Left lung (tissue), 10 donors: ENCODE results near the gene S100A6. TPM values are rescaled to one million over a fixed set of nuclear protein-coding genes. Genes with fewer than 3 reads are reported as not detected.

Experiments used
- ATAC-seq: fragments of 200-7000 bp; cut with Tn5 transposase; one replicate; pipeline ENCODE4 v1.9.1; 2020; ENCODE audit warnings: moderate library complexity
- DNase-seq, 4 donors: peaks; one replicate each; pipeline ENCODE4 v3.0.0-alpha.2; 2013 to 2020
- H3K27ac ChIP-seq, 2 donors: fragments of 200-600 bp; sonication (generic) in 1 of 2; one replicate each; pipeline versions ENCODE4 v1.5.0 to v1.8.0; 2020 to 2021
- H3K27me3 ChIP-seq, 2 donors: fragments of 200-600 bp; sonication (generic) in 1 of 2; one replicate each; pipeline versions ENCODE4 v1.5.0 to v1.8.0; 2020 to 2021
- H3K36me3 ChIP-seq, 2 donors: fragments of 200-600 bp; sonication (generic) in 1 of 2; one replicate each; pipeline versions ENCODE4 v1.5.0 to v1.8.0; 2020 to 2021
- H3K4me1 ChIP-seq, 2 donors: fragments of 200-600 bp; one replicate each; pipeline ENCODE4 v1.8.0; 2021
- H3K4me3 ChIP-seq, 2 donors: fragments of 200-600 bp; sonication (generic) in 1 of 2; one replicate each; pipeline versions ENCODE4 v1.5.0 to v1.8.0; 2020 to 2021; ENCODE audit warnings: mild to moderate bottlenecking in 1 of 2
- H3K9me3 ChIP-seq, 2 donors: fragments of 200-600 bp; sonication (generic) in 1 of 2; one replicate each; pipeline versions ENCODE4 v1.5.0 to v1.8.0; 2020 to 2021
- intact Hi-C, 2 donors: fragments of 100-400 bp; cut with DNase I; formaldehyde crosslinking; loops; one replicate each; pipeline versions ENCODE4 v1.11.2 to v1.14.2; 2022
- polyA plus RNA-seq, 6 donors: library from polyadenylated mRNA; unstranded; fragments of 120-200 nt; gene quantifications; one replicate each; pipeline ENCODE4 v1.2.1, GENCODE V29; 2013; ENCODE audit not compliant: insufficient read length in 6 of 6
- total RNA-seq, 2 donors: library from RNA; stranded (reverse); fragmentation: NEBNext Ultra II Directional; extraction: Animal tissue kit (Norgen Biotek cat#: 25700); gene quantifications; one replicate each; pipeline ENCODE4 v1.2.1, GENCODE V29; 2021
- TF ChIP-seq, protein P1 (sequence below), 2 donors: fragments of 200-600 bp; sonication (generic) in 1 of 2; IDR thresholded peaks; one replicate each; pipeline versions ENCODE4 v1.5.0 to v1.8.0; 2021; ENCODE audit warnings: antibody characterized with exemption in 2 of 2
- donor health status: DM: no; HTN: yes; CAD: no.
- donor health status: DM: no; HTN: no; CAD: no.

Gene S100A6
- total and polyA plus RNA-seq, 8 donors: 156 to 1,797 (median 210) TPM

GRCh38 chr1:153560241-153560640 is 24.4 kb upstream of the S100A6 start:
- intact Hi-C loops: loop anchor here in 1 of 2 donors (10.0 kb wide), 1 partner anchor 45 kb away; no protein-coding TSS in a partner anchor
- Histone ChIP-seq H3K27ac (no peak overlapping the region), H3K4me3 (no peak overlapping the region), H3K27me3 (no peaks in the 10 kb centered on the region), H3K36me3 (no peaks in the 10 kb centered on the region), H3K4me1 (peaks cover under 1 to 26% of the 10 kb centered on the region in 2 donors), H3K9me3 (no peaks in the 10 kb centered on the region)
- DNase-seq (no peak), ATAC-seq (no peak)
- TF ChIP-seq, protein P1, sequence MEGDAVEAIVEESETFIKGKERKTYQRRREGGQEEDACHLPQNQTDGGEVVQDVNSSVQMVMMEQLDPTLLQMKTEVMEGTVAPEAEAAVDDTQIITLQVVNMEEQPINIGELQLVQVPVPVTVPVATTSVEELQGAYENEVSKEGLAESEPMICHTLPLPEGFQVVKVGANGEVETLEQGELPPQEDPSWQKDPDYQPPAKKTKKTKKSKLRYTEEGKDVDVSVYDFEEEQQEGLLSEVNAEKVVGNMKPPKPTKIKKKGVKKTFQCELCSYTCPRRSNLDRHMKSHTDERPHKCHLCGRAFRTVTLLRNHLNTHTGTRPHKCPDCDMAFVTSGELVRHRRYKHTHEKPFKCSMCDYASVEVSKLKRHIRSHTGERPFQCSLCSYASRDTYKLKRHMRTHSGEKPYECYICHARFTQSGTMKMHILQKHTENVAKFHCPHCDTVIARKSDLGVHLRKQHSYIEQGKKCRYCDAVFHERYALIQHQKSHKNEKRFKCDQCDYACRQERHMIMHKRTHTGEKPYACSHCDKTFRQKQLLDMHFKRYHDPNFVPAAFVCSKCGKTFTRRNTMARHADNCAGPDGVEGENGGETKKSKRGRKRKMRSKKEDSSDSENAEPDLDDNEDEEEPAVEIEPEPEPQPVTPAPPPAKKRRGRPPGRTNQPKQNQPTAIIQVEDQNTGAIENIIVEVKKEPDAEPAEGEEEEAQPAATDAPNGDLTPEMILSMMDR (IDR thresholded peaks at IDR 0.05): no peak

GRCh38 chr1:153557877-153558276 is 22.1 kb upstream of the S100A6 start:
- Histone ChIP-seq H3K36me3 (no peaks in the 10 kb centered on the region), H3K27ac (no peak overlapping the region), H3K9me3 (no peaks in the 10 kb centered on the region), H3K4me3 (no peak overlapping the region), H3K4me1 (peaks cover 3 to 21% of the 10 kb centered on the region in 2 donors), H3K27me3 (no peaks in the 10 kb centered on the region)
- TF ChIP-seq, protein P1 (IDR thresholded peaks at IDR 0.05): no peak
- DNase-seq (no peak), ATAC-seq (no peak)
- intact Hi-C loops: no loop called here

DNA sequence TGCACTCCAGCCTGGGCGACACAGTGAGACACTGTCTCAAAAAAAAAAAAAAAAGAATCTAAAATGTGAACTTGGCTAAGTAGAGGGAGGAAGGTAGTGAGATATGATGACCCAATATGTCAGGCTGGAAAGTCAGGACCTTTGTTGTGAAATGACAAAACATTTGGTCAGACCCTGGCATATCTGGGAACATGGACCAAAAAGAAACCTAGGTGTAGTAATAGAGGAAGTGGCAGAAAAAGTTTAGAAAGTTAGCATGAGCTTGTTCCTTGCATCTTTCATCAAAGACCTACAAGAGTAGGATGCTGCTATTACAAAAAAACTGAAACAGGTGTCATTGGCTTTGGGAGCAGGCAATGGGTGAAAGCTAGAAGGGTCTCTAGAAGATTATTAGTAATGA is 20.6 kb upstream of the S100A6 start:
- no peaks in the 10 kb centered on the region for H3K27me3 ChIP-seq
- intact Hi-C loops: no loop called here
- DNase-seq: no peak

DNA sequence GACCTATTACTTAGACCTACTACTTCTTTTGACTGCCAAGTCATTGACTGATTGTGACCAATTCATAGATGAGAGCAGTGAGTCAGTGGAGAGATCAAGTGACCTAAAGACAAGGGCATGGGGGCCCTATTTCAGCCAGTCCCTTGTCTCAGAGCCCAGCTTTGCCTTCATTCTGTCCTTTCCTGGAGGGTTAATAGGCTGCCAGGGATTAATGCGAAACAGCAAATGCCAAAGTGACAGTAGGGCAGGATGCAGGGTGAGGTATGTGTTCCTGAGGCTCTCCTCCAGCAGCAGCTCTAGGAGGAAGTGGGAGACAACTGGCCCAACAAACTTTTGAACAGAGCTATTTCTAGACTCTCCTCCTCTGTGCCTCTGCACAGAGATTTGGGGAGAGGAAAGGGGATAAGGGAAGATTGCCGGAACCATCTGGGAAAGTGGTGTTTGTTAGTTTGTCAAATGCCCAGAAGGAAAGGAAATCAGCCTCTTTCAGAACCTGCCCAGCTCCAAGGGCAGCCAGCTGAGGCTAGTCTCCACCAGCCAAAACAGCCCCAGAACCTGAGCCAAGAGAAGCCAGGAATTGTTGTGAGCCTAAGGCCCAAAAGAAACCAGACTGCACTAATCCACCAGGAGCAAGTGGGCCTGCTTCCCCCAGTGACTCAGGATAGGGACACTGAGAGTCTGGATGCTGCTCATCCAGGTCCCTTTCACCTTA is 18.2 kb upstream of the S100A6 start:
- Histone ChIP-seq H3K4me3 (no peak overlapping the region), H3K4me1 (peaks cover 5 to 50% of the 10 kb centered on the region in 2 donors), H3K9me3 (no peaks in the 10 kb centered on the region), H3K27me3 (no peaks in the 10 kb centered on the region), H3K27ac (peak overlapping the region; percentile 58 to 60), H3K36me3 (no peaks in the 10 kb centered on the region)
- DNase-seq: no peak
- TF ChIP-seq, protein P1 (IDR thresholded peaks at IDR 0.05): no peak
- intact Hi-C loops: no loop called here
- peak; percentile 9 for ATAC-seq

More for the DNA sequence above, 20.6 kb upstream of the S100A6 start:
- H3K9me3 ChIP-seq: no peaks in the 10 kb centered on the region
- TF ChIP-seq, protein P1 (IDR thresholded peaks at IDR 0.05): no peak
- no peak overlapping the region for H3K4me3 ChIP-seq
- no peak for ATAC-seq
- H3K4me1 ChIP-seq: peaks cover 3 to 26% of the 10 kb centered on the region in 2 donors
- H3K36me3 ChIP-seq: no peaks in the 10 kb centered on the region
- H3K27ac ChIP-seq: no peak overlapping the region

GRCh38 chr1:153553096-153553495 is 17.3 kb upstream of the S100A6 start:
- DNase-seq: no peak
- Histone ChIP-seq H3K27ac (peak overlapping the region in 1 of 2 donors; percentile 58), H3K9me3 (no peaks in the 10 kb centered on the region), H3K36me3 (no peaks in the 10 kb centered on the region), H3K4me1 (peaks cover 8 to 59% of the 10 kb centered on the region in 2 donors), H3K27me3 (no peaks in the 10 kb centered on the region), H3K4me3 (no peak overlapping the region)
- intact Hi-C loops: no loop called here
- ATAC-seq: no peak
- TF ChIP-seq, protein P1 (IDR thresholded peaks at IDR 0.05): no peak
